ENCODE data around the gene IL17D.

GRCh38 chr13:20713014-20713376, 9.5 kb downstream of the IL17D start:
- TF ChIP-seq, protein P1, sequence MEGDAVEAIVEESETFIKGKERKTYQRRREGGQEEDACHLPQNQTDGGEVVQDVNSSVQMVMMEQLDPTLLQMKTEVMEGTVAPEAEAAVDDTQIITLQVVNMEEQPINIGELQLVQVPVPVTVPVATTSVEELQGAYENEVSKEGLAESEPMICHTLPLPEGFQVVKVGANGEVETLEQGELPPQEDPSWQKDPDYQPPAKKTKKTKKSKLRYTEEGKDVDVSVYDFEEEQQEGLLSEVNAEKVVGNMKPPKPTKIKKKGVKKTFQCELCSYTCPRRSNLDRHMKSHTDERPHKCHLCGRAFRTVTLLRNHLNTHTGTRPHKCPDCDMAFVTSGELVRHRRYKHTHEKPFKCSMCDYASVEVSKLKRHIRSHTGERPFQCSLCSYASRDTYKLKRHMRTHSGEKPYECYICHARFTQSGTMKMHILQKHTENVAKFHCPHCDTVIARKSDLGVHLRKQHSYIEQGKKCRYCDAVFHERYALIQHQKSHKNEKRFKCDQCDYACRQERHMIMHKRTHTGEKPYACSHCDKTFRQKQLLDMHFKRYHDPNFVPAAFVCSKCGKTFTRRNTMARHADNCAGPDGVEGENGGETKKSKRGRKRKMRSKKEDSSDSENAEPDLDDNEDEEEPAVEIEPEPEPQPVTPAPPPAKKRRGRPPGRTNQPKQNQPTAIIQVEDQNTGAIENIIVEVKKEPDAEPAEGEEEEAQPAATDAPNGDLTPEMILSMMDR (IDR thresholded peaks at IDR 0.05) = no peak
- TF ChIP-seq POLR2A (IDR thresholded peaks at IDR 0.05) = no peak
